ENCODE measurements around the gene PLAC8L1. TPM values are rescaled to one million over a fixed set of nuclear protein-coding genes. Genes with fewer than 3 reads are reported as not detected.

Gene PLAC8L1
- polyA plus RNA-seq, 1 experiment, result 0.15 TPM

GRCh38 chr5:146082798-146083197, 22.6 kb downstream of the PLAC8L1 start:
- H3K4me3 ChIP-seq (ENCODE audit: low read depth, low read length), result no peak overlapping the region
- no peaks in the 10 kb centered on the region for H3K27me3 ChIP-seq (ENCODE audit: control insufficient read depth, insufficient read depth, low read length)
- no peak for DNase-seq (ENCODE audit: low read depth, low spot score)
- no peaks in the 10 kb centered on the region for H3K9me3 ChIP-seq (ENCODE audit: control insufficient read depth, insufficient read depth, low read length)
- no peak for TF ChIP-seq CTCF (IDR thresholded peaks at IDR 0.05; ENCODE audit: low read depth, low read length)
- no peak overlapping the region for H3K27ac ChIP-seq (ENCODE audit: low read depth, low read length)
- POLR2A ChIA-PET, result no interaction called here
- CTCF ChIA-PET, result no interaction called here

GRCh38 chr5:146081556-146081955, 23.8 kb downstream of the PLAC8L1 start:
- CTCF ChIA-PET, result no interaction called here
- no peak for DNase-seq (ENCODE audit: low read depth, low spot score)
- Histone ChIP-seq H3K9me3 (ENCODE audit: control insufficient read depth, insufficient read depth, low read length) (no peaks in the 10 kb centered on the region), H3K27me3 (ENCODE audit: control insufficient read depth, insufficient read depth, low read length) (no peaks in the 10 kb centered on the region), H3K27ac (ENCODE audit: low read depth, low read length) (no peak overlapping the region), H3K4me3 (ENCODE audit: low read depth, low read length) (no peak overlapping the region)
- no peak for TF ChIP-seq CTCF (IDR thresholded peaks at IDR 0.05; ENCODE audit: low read depth, low read length)
- POLR2A ChIA-PET, result no interaction called here

- ChIA-PET CTCF (no interaction called here), POLR2A (interaction anchor here (0.6 kb wide), 1 partner anchor 593 kb away, joined by 3 read pairs; no protein-coding TSS in a partner anchor)
- H3K27me3 ChIP-seq (ENCODE audit: control insufficient read depth, insufficient read depth, low read length), result no peaks in the 10 kb centered on the region
- H3K4me3 ChIP-seq (ENCODE audit: low read depth, low read length), result no peak overlapping the region
- H3K9me3 ChIP-seq (ENCODE audit: control insufficient read depth, insufficient read depth, low read length), result no peaks in the 10 kb centered on the region
- TF ChIP-seq CTCF (IDR thresholded peaks at IDR 0.05; ENCODE audit: low read depth, low read length), result no peak
- H3K27ac ChIP-seq (ENCODE audit: low read depth, low read length), result no peak overlapping the region
- DNase-seq (ENCODE audit: low read depth, low spot score), result no peak
Measured at GRCh38 chr5:146079695-146080373, 25.5 kb downstream of the PLAC8L1 start.

GRCh38 chr5:146078566-146078965, 26.8 kb downstream of the PLAC8L1 start:
- ChIA-PET CTCF (no interaction called here), POLR2A (no interaction called here)
- no peak for DNase-seq (ENCODE audit: low read depth, low spot score)
- H3K4me3 ChIP-seq (ENCODE audit: low read depth, low read length), result no peak overlapping the region
- no peaks in the 10 kb centered on the region for H3K9me3 ChIP-seq (ENCODE audit: control insufficient read depth, insufficient read depth, low read length)
- no peak overlapping the region for H3K27ac ChIP-seq (ENCODE audit: low read depth, low read length)
- no peak for TF ChIP-seq CTCF (IDR thresholded peaks at IDR 0.05; ENCODE audit: low read depth, low read length)
- no peaks in the 10 kb centered on the region for H3K27me3 ChIP-seq (ENCODE audit: control insufficient read depth, insufficient read depth, low read length)

GRCh38 chr5:146076455-146076854, 28.9 kb downstream of the PLAC8L1 start:
- H3K27me3 ChIP-seq (ENCODE audit: control insufficient read depth, insufficient read depth, low read length), result no peaks in the 10 kb centered on the region
- ChIA-PET CTCF (no interaction called here), POLR2A (no interaction called here)
- H3K4me3 ChIP-seq (ENCODE audit: low read depth, low read length), result no peak overlapping the region
- H3K9me3 ChIP-seq (ENCODE audit: control insufficient read depth, insufficient read depth, low read length), result no peaks in the 10 kb centered on the region
- no peak for DNase-seq (ENCODE audit: low read depth, low spot score)
- no peak for TF ChIP-seq CTCF (IDR thresholded peaks at IDR 0.05; ENCODE audit: low read depth, low read length)
- no peak overlapping the region for H3K27ac ChIP-seq (ENCODE audit: low read depth, low read length)

Measured in AG04450 (cell line).